OCI-LY1 (cell line): ENCODE measurements around the gene LRRC42.

ENCODE experiments used
- EZH2 ChIP-seq: fragments of 200-600 bp; sonication (generic), shearing (Covaris generic); IDR thresholded peaks from 2 replicates; pipeline ENCODE4 v1.8.0; 2017; ENCODE audit warnings: borderline replicate concordance, mixed run types, mild to moderate bottlenecking, antibody characterized with exemption, low read length, moderate library complexity, mixed read lengths
- TF ChIP-seq, protein P1 (sequence below): fragments of 200-600 bp; sonication (generic), shearing (Covaris generic); IDR thresholded peaks from 2 replicates; pipeline ENCODE4 v1.5.1; 2017; ENCODE audit warnings: mild to moderate bottlenecking, antibody characterized with exemption, low read length, moderate library complexity, mixed read lengths

DNA sequence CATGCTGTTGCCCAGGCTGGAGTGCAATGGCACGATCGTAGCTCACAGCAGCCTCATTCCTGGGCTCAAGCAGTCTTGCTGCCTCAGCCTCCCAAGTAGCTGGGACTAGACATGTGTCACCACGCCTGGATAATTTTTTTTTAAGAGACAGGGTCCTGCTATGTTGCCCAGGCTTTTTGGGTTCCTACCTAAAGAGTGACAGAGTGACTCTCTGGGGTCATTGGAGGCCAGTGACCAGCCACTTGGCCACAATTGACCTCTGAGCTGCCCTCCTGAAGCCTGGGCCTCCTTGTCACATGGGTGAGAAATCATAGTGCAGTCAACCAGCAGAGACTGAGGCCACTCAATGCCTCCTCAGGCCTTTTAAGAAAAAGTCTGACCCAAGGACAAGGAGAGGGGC, 46.4 kb upstream of the LRRC42 start:
- TF ChIP-seq, protein P1, sequence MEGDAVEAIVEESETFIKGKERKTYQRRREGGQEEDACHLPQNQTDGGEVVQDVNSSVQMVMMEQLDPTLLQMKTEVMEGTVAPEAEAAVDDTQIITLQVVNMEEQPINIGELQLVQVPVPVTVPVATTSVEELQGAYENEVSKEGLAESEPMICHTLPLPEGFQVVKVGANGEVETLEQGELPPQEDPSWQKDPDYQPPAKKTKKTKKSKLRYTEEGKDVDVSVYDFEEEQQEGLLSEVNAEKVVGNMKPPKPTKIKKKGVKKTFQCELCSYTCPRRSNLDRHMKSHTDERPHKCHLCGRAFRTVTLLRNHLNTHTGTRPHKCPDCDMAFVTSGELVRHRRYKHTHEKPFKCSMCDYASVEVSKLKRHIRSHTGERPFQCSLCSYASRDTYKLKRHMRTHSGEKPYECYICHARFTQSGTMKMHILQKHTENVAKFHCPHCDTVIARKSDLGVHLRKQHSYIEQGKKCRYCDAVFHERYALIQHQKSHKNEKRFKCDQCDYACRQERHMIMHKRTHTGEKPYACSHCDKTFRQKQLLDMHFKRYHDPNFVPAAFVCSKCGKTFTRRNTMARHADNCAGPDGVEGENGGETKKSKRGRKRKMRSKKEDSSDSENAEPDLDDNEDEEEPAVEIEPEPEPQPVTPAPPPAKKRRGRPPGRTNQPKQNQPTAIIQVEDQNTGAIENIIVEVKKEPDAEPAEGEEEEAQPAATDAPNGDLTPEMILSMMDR = no peak
- no peak for TF ChIP-seq EZH2
